NOMO-1 treated with dmso at 0.1 percent for 144 hours (cell line): ENCODE results near the gene CASP5.

Source experiments
- DNase-seq: peaks from one replicate; lab custom pipeline; 2025; ENCODE audit not compliant: unreplicated experiment; lab: John Stamatoyannopoulos, UW

The CASP5 gene

DNA sequence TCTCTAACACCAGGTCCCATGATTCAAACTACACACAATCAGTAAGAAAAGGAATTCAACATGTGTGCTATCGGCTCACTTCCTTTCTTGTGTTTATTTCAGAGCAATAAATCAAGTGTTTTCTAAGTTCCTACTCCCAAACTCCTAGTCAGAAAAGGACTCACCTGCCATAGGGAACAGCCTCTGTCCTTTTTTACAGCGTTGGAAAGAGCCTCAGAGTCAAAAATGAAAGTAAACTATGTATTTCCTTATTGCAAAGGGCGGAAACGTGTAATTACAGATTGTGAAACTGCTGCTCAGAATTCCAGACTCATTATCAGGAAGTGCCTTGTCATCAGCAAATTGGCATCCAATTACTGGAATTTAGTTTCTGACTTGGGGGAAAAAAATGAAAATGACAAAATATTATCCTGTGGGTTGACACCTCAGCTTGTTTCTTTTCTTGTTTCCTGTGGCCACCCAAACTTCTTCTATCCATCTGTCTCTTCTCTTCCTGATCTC, 54.6 kb downstream of the CASP5 start, which contains the start of gene CASP4:
Gene CASP4 (minus strand): TSS at position 220 of the 501 bp plus-strand sequence. CDS start 49 bp downstream, at position 171.
- peak; percentile 23 for DNase-seq

DNA sequence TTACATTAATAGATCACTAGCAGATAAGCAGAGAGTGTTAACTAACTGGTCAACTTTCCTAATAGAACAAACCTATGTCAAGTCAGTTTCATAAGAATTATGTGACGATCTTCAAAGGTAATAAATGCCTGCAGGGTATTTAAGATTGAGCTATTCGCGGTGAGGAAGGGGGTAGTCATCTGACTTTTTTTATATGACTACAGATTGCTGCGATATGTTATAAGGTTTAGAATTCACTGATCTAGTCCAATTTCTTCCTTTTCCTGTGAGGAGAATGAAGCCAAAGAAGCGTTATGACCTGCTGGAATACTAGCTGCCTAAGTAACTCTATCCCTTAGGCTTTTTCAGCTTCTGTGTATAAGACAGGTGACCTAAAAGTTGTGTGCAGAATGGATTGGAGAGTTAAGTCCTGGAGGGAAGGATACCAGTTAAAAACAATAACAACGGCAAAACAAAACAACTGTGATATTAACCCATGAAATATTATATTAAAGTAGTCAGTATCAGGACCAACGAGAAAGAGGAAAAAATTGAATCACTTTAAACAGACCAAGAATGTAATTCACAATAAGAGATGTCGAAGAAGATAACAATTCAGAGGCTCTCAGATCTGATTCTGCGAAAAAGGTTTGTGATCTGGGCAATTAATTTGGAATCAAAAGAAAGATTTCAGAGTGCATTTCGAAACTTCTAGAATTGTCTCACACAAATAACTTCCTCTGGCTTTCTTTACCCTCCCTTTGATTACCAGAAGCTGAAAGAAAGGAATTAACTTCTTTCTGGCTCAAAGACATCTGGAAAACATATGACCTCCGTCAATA, 55.2 kb downstream of the CASP5 start:
- no peak for DNase-seq

DNA sequence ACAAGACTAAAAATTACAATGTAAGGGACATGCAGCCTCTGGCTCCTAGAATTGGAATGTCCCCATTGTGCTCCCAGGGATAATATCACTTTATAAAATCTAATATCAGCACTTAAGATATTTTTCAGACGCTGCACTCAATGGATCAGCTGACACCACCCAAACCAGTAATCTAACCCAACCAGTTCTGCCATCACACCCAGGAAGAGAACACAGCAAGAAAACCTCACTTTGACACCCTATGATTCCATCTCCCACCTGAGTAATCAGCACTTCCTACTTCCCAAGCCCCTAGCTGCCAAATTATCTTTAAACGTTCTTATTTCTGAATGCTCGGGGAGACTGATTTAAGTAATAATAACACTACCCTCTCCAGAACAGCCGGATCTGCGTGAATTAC, 57.2 kb downstream of the CASP5 start:
- DNase-seq, result no peak

DNA sequence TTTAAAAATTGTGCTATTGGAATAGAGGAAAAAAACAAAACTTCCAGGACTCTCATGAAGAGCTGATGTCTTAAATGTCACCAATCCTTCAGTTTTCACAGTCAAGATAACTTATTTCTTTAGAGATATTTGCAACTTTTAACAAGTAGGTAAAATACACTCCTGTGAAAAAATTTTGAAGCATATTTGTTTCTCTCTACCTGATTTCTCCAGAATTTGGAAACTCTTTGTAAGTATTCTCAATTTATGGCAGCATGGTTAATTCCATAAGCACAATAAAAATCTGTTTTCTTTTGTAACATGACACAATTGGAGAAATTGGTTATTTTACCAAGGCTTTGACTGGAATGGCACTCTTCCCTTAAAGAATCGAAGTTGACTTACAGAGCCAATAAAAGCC, 58.7 kb downstream of the CASP5 start:
- DNase-seq, result no peak

DNA sequence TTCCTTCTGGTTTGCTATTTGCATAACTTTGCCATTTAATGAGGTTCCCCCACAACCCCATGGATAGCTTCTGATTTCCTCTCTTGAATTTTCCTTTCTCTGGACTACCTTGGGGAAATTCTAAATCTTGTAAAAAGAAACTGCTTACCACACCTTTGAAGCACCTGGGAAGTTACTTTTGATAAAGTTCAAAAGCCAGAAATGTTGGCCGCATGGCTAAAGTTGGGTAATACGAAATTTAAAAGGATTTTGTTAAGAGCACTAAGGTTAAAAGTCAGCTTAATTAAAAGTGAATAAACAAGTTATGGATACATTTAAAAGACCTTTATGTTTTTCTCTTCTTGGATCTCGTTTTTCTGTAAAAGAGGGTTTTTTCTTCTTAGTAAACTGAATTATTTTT, 60.1 kb downstream of the CASP5 start:
- DNase-seq, result no peak

DNA sequence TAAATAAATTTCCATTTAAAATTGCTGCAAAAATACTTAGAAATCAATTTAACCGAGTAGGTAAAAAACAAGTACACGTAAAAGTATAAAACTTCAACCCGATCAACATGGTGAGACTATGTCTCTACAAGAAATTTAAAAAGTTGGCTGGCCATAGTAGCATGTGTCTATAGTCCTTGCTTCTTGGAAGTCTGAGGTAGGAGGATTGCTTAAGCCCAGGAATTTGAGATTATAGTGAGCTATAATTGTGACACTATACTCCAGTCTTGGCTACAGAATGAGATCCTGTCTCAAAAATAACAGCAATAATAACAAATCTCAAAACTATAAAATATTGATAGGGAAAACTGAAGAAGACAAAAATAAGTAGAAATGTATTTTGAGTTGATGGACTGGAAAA, 65.7 kb downstream of the CASP5 start:
- DNase-seq, result no peak

DNA sequence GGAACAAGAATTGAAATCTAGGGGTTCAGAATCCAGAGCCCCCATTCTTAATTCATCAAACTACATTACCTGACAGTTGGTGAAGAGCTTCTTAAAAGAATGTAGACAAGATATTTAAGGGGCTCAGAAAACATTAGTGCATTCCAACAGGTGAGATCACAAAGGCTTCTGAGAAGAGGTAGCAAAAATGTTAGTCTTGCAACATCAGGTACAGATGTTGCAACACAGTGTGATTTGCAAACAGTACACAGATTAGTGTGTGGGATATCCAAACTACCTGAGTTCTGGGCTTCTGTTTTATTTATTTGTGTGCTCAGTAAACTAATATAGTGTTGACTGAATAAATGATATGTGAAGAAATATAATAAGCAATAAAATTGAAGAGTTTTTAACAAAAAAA, 66.4 kb downstream of the CASP5 start:
- DNase-seq, result no peak

DNA sequence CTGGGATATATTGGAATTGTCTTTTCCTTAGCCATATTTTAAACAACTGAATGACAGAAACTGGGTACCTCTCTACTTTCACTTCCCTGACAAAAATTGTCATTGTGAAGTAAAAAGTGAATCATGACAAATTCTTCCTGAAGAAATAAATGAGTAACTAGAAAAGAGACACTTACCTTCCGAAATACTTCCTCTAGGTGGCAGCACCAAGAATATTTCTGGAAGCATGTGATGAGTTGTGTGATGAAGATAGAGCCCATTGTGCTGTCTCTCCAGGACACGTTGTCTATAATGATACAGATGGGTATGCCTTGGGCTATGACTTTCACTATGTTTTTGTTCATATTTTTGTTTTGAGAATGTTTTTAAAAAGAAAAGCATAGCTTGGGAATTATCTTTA, 76.1 kb downstream of the CASP5 start:
- DNase-seq, result peak; percentile 27
